RWPE1 (cell line): ENCODE data around the gene ARHGAP45.

Experiments
- CTCF ChIA-PET: fragments of 350-600 bp; sonication (Branson Sonifier 250); formaldehyde crosslinking; extraction: SDS; loops from one replicate; lab custom pipeline; 2021; lab: Yijun Ruan, JAX
- POLR2A ChIA-PET: fragments of 400-600 bp; formaldehyde crosslinking; extraction: SDS; loops from one replicate; lab custom pipeline; 2020; ENCODE audit warnings: antibody characterized with exemption; ENCODE audit not compliant: low non-redundant PET; lab: Yijun Ruan, JAX
- DNase-seq: peaks from one replicate; pipeline ENCODE4 v3.0.0; 2012; ENCODE audit warnings: low spot score
- H3K27ac ChIP-seq: fragments of 450-650 bp; 2 replicates; pipeline ENCODE4 v1.5.1; 2017
- CTCF ChIP-seq: fragments of 450-650 bp; conservative IDR thresholded peaks from 2 replicates; pipeline ENCODE4 v1.5.1; 2017; ENCODE audit warnings: low read depth, mild to moderate bottlenecking

Gene ARHGAP45

GRCh38 chr19:1080360-1081161 lies 13.6 kb downstream of the ARHGAP45 start:
- peak overlapping the region; percentile 84 for H3K27ac ChIP-seq
- no peak for DNase-seq
- no peak for TF ChIP-seq CTCF
- POLR2A ChIA-PET, result no interaction called here
- CTCF ChIA-PET, result interaction anchor here (0.5 to 1.3 kb wide), 7 partner anchors 9 to 465 kb away, joined by 3 to 5 read pairs (median 4); no protein-coding TSS in a partner anchor

GRCh38 chr19:1081301-1082164 lies 14.6 kb downstream of the ARHGAP45 start:
- TF ChIP-seq CTCF, result no peak
- POLR2A ChIA-PET, result no interaction called here
- CTCF ChIA-PET, result interaction anchor here (0.6 to 1.3 kb wide), 6 partner anchors 10 to 530 kb away, joined by 3 to 4 read pairs (median 3); partner anchors contain the start of gene RNU6-9
- H3K27ac ChIP-seq, result peak overlapping the region; percentile 84
- DNase-seq, result no peak

GRCh38 chr19:1082165-1082927 lies 15.4 kb downstream of the ARHGAP45 start:
- POLR2A ChIA-PET, result interaction anchor here (0.6 to 1.1 kb wide), 2 partner anchors 53 to 1325 kb away, joined by 3 read pairs; no protein-coding TSS in a partner anchor
- H3K27ac ChIP-seq, result peak overlapping the region; percentile 84
- TF ChIP-seq CTCF, result no peak
- CTCF ChIA-PET, result interaction anchor here (0.5 to 1.3 kb wide), 5 partner anchors 11 to 1449 kb away, joined by 3 read pairs; no protein-coding TSS in a partner anchor
- peak; percentile 95 for DNase-seq

- CTCF ChIA-PET, result interaction anchor here (0.5 to 1.4 kb wide), 4 partner anchors 15 to 1448 kb away, joined by 3 to 5 read pairs (median 3); no protein-coding TSS in a partner anchor
- TF ChIP-seq CTCF, result no peak
Observed at GRCh38 chr19:1082928-1083816, 16.2 kb downstream of the ARHGAP45 start.

GRCh38 chr19:1084024-1084868 lies 17.3 kb downstream of the ARHGAP45 start:
- TF ChIP-seq CTCF, result no peak
- no peak for DNase-seq
- H3K27ac ChIP-seq, result peak overlapping the region; percentile 84
- ChIA-PET CTCF (interaction anchor here (1.4 kb wide), 1 partner anchor 19 kb away, joined by 5 read pairs; no protein-coding TSS in a partner anchor), POLR2A (interaction anchor here (0.6 kb wide), 1 partner anchor 12 kb away, joined by 3 read pairs; no protein-coding TSS in a partner anchor)

More at GRCh38 chr19:1082928-1083816, 16.2 kb downstream of the ARHGAP45 start:
- DNase-seq, result no peak
- POLR2A ChIA-PET, result interaction anchor here (1.1 kb wide), 1 partner anchor 54 kb away, joined by 3 read pairs; no protein-coding TSS in a partner anchor
- peak overlapping the region; percentile 84 for H3K27ac ChIP-seq
